Smooth muscle cell (in vitro differentiated cells): ENCODE measurements around the gene CCDC142. TPM values are rescaled to one million over a fixed set of nuclear protein-coding genes. Genes with fewer than 3 reads are reported as not detected.

Experiments
- DNase-seq: peaks from one replicate; lab custom pipeline; 2025; ENCODE audit not compliant: unreplicated experiment; lab: John Stamatoyannopoulos, UW
- H2AFZ ChIP-seq: fragments of 200-600 bp; sonication (generic); 2 replicates; pipeline ENCODE4 v1.6.0; 2016; ENCODE audit warnings: antibody characterized with exemption, low read depth, mild to moderate bottlenecking
- H3F3A ChIP-seq: fragments of 200-600 bp; sonication (generic); 2 replicates; pipeline ENCODE4 v1.6.0; 2017; ENCODE audit warnings: antibody characterized with exemption, low read depth
- H3K27ac ChIP-seq: fragments of 200-600 bp; sonication (generic); 2 replicates; pipeline ENCODE4 v1.5.1; 2016; ENCODE audit warnings: low read depth, mild to moderate bottlenecking
- H3K27me3 ChIP-seq: fragments of 200-600 bp; sonication (generic); 2 replicates; pipeline ENCODE4 v1.6.1; 2016; ENCODE audit warnings: low read depth, mild to moderate bottlenecking
- H3K36me3 ChIP-seq: fragments of 200-600 bp; sonication (generic); 2 replicates; pipeline ENCODE4 v1.5.1; 2016; ENCODE audit warnings: low read depth
- H3K4me1 ChIP-seq: fragments of 200-600 bp; sonication (generic); 2 replicates; pipeline ENCODE4 v1.5.1; 2016; ENCODE audit warnings: low read depth
- H3K4me2 ChIP-seq: fragments of 200-600 bp; sonication (generic); 2 replicates; pipeline ENCODE4 v1.6.0; 2016; ENCODE audit warnings: mild to moderate bottlenecking
- H3K4me3 ChIP-seq: fragments of 200-600 bp; sonication (generic); 2 replicates; pipeline ENCODE4 v1.5.1; 2016; ENCODE audit warnings: mild to moderate bottlenecking
- H3K79me2 ChIP-seq: fragments of 200-600 bp; sonication (generic); 2 replicates; pipeline ENCODE4 v1.6.0; 2016; ENCODE audit warnings: low read depth, mild to moderate bottlenecking
- H3K9ac ChIP-seq: fragments of 200-600 bp; sonication (generic); 2 replicates; pipeline ENCODE4 v1.6.0; 2016; ENCODE audit warnings: low read depth
- H3K9me3 ChIP-seq: fragments of 200-600 bp; sonication (generic); replicated peaks from 2 replicates; pipeline ENCODE4 v1.5.1; 2016; ENCODE audit warnings: low read depth
- H4K20me1 ChIP-seq: fragments of 200-600 bp; sonication (generic); 2 replicates; pipeline ENCODE4 v1.6.0; 2016; ENCODE audit warnings: low read depth
- CTCF ChIP-seq: fragments of 200-600 bp; sonication (generic); IDR thresholded peaks from 2 replicates; pipeline ENCODE4 v1.5.1; 2017; ENCODE audit warnings: borderline replicate concordance, mild to moderate bottlenecking, antibody characterized with exemption; ENCODE audit not compliant: insufficient read depth, poor library complexity, severe bottlenecking
- WGBS: methylation state at CpG from one replicate; pipeline ENCODE4 v1.1.7; 2016; ENCODE audit warnings: low lambda C conversion rate; 5-methylcytosine and 5-hydroxymethylcytosine counted together
- polyA plus RNA-seq: library from polyadenylated mRNA; unstranded; fragments of >200 nt; fragmentation: Nextera tagmentation; extraction: Ambion mirVana; gene quantifications from 2 replicates; pipeline ENCODE4 v1.2.1, GENCODE V29; 2016
- total RNA-seq: library from RNA; depleted of rRNA; stranded (reverse); fragments of >200 nt; gene quantifications from 2 replicates; pipeline ENCODE4 v1.2.3, GENCODE V29; 2014

Gene CCDC142
- total and polyA plus RNA-seq, 2 experiments from 2014 or later, result 5.5 to 7.7 TPM

DNA sequence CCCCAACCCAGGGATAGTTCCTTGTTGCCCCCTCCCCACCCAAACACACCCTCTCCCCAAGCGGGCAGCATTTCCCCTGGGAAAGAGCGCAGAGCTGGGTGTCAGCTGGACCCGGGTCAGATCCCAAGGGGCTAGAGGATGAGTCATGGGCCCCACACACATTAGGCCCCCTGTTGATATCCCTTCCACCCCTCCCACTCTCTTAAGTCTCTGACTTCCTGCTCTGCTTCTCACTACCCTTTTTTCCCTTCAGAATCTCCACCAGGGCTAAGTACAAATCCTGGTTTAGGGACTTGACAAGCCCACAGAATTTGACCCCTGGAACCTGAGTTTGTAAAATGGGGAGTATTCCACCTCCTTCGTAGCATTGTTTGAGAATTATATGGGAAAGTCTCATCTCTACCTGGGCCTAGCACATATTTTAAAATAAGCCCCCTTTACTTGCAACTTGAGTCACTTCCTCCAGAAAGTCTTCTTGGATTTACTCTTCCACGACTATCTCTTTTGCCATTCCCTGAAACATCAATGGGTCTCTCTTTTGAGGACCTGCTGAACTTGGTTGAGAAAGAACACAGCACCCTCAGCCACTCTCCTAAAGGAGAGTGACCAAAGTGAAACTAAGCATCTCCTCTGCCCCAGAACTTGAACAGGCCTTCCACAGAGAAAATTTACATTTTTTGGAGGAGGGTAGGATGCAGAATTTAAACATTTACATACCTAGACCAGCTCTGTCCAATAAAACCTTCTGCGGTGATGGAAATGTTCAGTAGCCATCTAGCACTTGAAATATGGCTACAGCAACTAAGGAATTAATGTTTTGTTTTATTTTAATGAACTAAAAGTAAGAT is 45.7 kb downstream of the CCDC142 start:
- Histone ChIP-seq H3K4me3 (no peak overlapping the region), H3K4me2 (peak overlapping the region; percentile 96), H4K20me1 (peaks cover 72% of the 10 kb centered on the region), H3K27me3 (no peaks in the 10 kb centered on the region), H3K36me3 (no peaks in the 10 kb centered on the region), H3K79me2 (peaks cover 78% of the 10 kb centered on the region), H2AFZ (no peak overlapping the region), H3F3A (peaks cover 11% of the 10 kb centered on the region), H3K27ac (peak overlapping the region; percentile 11), H3K4me1 (peaks cover 30% of the 10 kb centered on the region), H3K9ac (no peak overlapping the region), H3K9me3 (no peaks in the 10 kb centered on the region)
- WGBS, result 53% methylated on average over 6 of the region's 6 CpGs
- no peak for DNase-seq
- no peak for TF ChIP-seq CTCF

- no peak for DNase-seq
- peak overlapping the region; percentile 96 for H3K4me2 ChIP-seq
- H3K4me3 ChIP-seq, result no peak overlapping the region
- no peaks in the 10 kb centered on the region for H3K9me3 ChIP-seq
- H3K27me3 ChIP-seq, result no peaks in the 10 kb centered on the region
- peaks cover 81% of the 10 kb centered on the region for H4K20me1 ChIP-seq
- no peak for TF ChIP-seq CTCF
- no peak overlapping the region for H3K9ac ChIP-seq
- no peak overlapping the region for H2AFZ ChIP-seq
- H3K27ac ChIP-seq, result no peak overlapping the region
- peaks cover 5% of the 10 kb centered on the region for H3K36me3 ChIP-seq
- WGBS, result 96% methylated on average over 42 of the region's 43 CpGs
- H3F3A ChIP-seq, result peaks cover 17% of the 10 kb centered on the region
- peaks cover 30% of the 10 kb centered on the region for H3K4me1 ChIP-seq
- peaks cover 83% of the 10 kb centered on the region for H3K79me2 ChIP-seq
These were observed 46.5 kb downstream of the CCDC142 start for GRCh38 chr2:74436111-74436805.

- H3F3A ChIP-seq, result peaks cover 35% of the 10 kb centered on the region
- H3K9ac ChIP-seq, result no peak overlapping the region
- H4K20me1 ChIP-seq, result peaks cover 55% of the 10 kb centered on the region
- H3K27ac ChIP-seq, result no peak overlapping the region
- peaks cover 33% of the 10 kb centered on the region for H3K79me2 ChIP-seq
- no peaks in the 10 kb centered on the region for H3K4me1 ChIP-seq
- 97% methylated on average over 10 of the region's 11 CpGs for WGBS
- H2AFZ ChIP-seq, result no peak overlapping the region
- no peak for DNase-seq
- no peaks in the 10 kb centered on the region for H3K27me3 ChIP-seq
- H3K4me2 ChIP-seq, result no peak overlapping the region
- no peaks in the 10 kb centered on the region for H3K9me3 ChIP-seq
- TF ChIP-seq CTCF, result no peak
- no peak overlapping the region for H3K4me3 ChIP-seq
- peaks cover 5% of the 10 kb centered on the region for H3K36me3 ChIP-seq
These were observed 52.3 kb downstream of the CCDC142 start for GRCh38 chr2:74430502-74430901.
